SK-N-SH (cell line): ENCODE data around the gene LPCAT2. TPM values are rescaled to one million over a fixed set of nuclear protein-coding genes. Genes with fewer than 3 reads are reported as not detected.

ENCODE experiments used
- CTCF ChIA-PET: fragments of 300-600, 350-600 bp; formaldehyde crosslinking; extraction: SDS; loops from one replicate; lab custom pipeline; 2021; lab: Yijun Ruan, JAX
- POLR2A ChIA-PET: fragments of 350-600 bp; sonication (Branson Sonifier 250); formaldehyde crosslinking; extraction: SDS; loops from one replicate; lab custom pipeline; 2020; ENCODE audit warnings: antibody characterized with exemption, inconsistent platforms; lab: Yijun Ruan, JAX
- DNase-seq: peaks from one replicate; pipeline ENCODE4 v3.0.0; 2012
- H2AFZ ChIP-seq: fragments of 200-600 bp; sonication (generic); 2 replicates; pipeline ENCODE4 v1.8.1; 2016; ENCODE audit warnings: antibody characterized with exemption, mild to moderate bottlenecking, low read depth
- H3F3A ChIP-seq: fragments of 200-600 bp; sonication (generic); replicated peaks from 2 replicates; pipeline ENCODE3; 2016; ENCODE audit warnings: antibody characterized with exemption, mild to moderate bottlenecking; ENCODE audit not compliant: insufficient read depth
- H3K27ac ChIP-seq, 2 experiments: fragments of 200-500 bp in 1 of 2; fragments of 200-600 bp in 1 of 2; sonication (Bioruptor generic) in 1 of 2; sonication (generic), shearing (Covaris generic) in 1 of 2; 2 replicates each; pipeline versions ENCODE4 v1.5.1 to v1.6.1; 2014 to 2016; ENCODE audit warnings: low read depth in 2 of 2, inconsistent platforms in 1 of 2, low read length in 1 of 2, mild to moderate bottlenecking in 1 of 2, mixed read lengths in 1 of 2
- H3K27me3 ChIP-seq: fragments of 200-600 bp; sonication (generic), shearing (Covaris generic); 2 replicates; pipeline ENCODE4 v1.6.1; 2016; ENCODE audit warnings: mixed run types; ENCODE audit not compliant: insufficient read depth
- H3K36me3 ChIP-seq, 2 experiments: fragments of 200-500 bp in 1 of 2; fragments of 200-600 bp in 1 of 2; sonication (Bioruptor generic) in 1 of 2; sonication (generic) in 1 of 2; replicated peaks in 1 of 2; 2 replicates each; pipeline versions ENCODE3 to v1.5.1; 2014 to 2016; ENCODE audit warnings: low read length in 1 of 2, mild to moderate bottlenecking in 1 of 2; ENCODE audit not compliant: insufficient read depth in 2 of 2, control insufficient read depth in 1 of 2
- H3K4me1 ChIP-seq, 2 experiments: fragments of 200-500 bp in 1 of 2; fragments of 200-600 bp in 1 of 2; sonication (Bioruptor generic) in 1 of 2; sonication (generic), shearing (Covaris generic) in 1 of 2; 2 replicates each; pipeline versions ENCODE4 v1.5.1 to v1.6.1; 2014 to 2016; ENCODE audit warnings: low read depth in 1 of 2, low read length in 1 of 2, mixed run types in 1 of 2; ENCODE audit not compliant: insufficient read depth in 2 of 2, control insufficient read depth in 1 of 2
- H3K4me2 ChIP-seq: fragments of 200-600 bp; sonication (generic), shearing (Covaris generic); 2 replicates; pipeline ENCODE4 v1.6.1; 2017; ENCODE audit warnings: mixed run types
- H3K4me3 ChIP-seq, 2 experiments: fragments of 200-500 bp in 1 of 2; fragments of 200-600 bp in 1 of 2; sonication (Bioruptor generic) in 1 of 2; sonication (generic), shearing (Covaris generic) in 1 of 2; 2 replicates each; pipeline versions ENCODE4 v1.5.1 to v1.8.1; 2014 to 2016; ENCODE audit warnings: low read depth in 2 of 2, inconsistent platforms in 1 of 2, low read length in 1 of 2, mild to moderate bottlenecking in 1 of 2, mixed read lengths in 1 of 2, moderate library complexity in 1 of 2
- H3K79me2 ChIP-seq: fragments of 200-600 bp; sonication (generic); 2 replicates; pipeline ENCODE4 v1.8.1; 2017; ENCODE audit warnings: mild to moderate bottlenecking; ENCODE audit not compliant: insufficient read depth
- H3K9ac ChIP-seq: fragments of 200-600 bp; sonication (generic); 2 replicates; pipeline ENCODE4 v1.6.1; 2017; ENCODE audit warnings: mixed run types
- H3K9me2 ChIP-seq: fragments of 200-600 bp; sonication (generic); 2 replicates; pipeline ENCODE4 v1.6.1; 2017; ENCODE audit warnings: mixed run types
- H3K9me3 ChIP-seq: fragments of 200-600 bp; sonication (generic); 2 replicates; pipeline ENCODE4 v1.6.1; 2017; ENCODE audit warnings: mixed run types, mild to moderate bottlenecking, moderate library complexity
- H4K20me1 ChIP-seq: fragments of 200-600 bp; sonication (generic); 2 replicates; pipeline ENCODE4 v1.6.1; 2017; ENCODE audit warnings: mild to moderate bottlenecking, mixed run types; ENCODE audit not compliant: insufficient read depth
- CHD2 ChIP-seq: fragments of 150-350 bp; IDR thresholded peaks from 2 replicates; pipeline ENCODE4 v1.6.1; 2018; ENCODE audit warnings: low read length; ENCODE audit not compliant: partially characterized antibody
- CTCF ChIP-seq: fragments of 200-600 bp; sonication (generic); IDR thresholded peaks from 2 replicates; pipeline ENCODE4 v1.6.1; 2017; ENCODE audit warnings: antibody characterized with exemption, mild to moderate bottlenecking, moderate library complexity
- FOSL2 ChIP-seq: IDR thresholded peaks from 2 replicates; pipeline ENCODE4 v1.4.0; 2012; ENCODE audit warnings: low read depth, mild to moderate bottlenecking, moderate library complexity, borderline replicate concordance
- FOXJ3 ChIP-seq: sonication (generic); formaldehyde crosslinking; IDR thresholded peaks from 2 replicates; pipeline ENCODE4 v1.5.1; 2020; ENCODE audit warnings: mild to moderate bottlenecking, missing genetic modification reagents
- FOXM1 ChIP-seq: IDR thresholded peaks from 2 replicates; pipeline ENCODE4 v1.4.0; 2012; ENCODE audit warnings: low read depth, mild to moderate bottlenecking
- GABPA ChIP-seq: IDR thresholded peaks from 2 replicates; pipeline ENCODE4 v1.4.0; 2012; ENCODE audit warnings: low read depth, mild to moderate bottlenecking
- MXI1 ChIP-seq: IDR thresholded peaks from 2 replicates; pipeline ENCODE4 v1.6.1; 2012; ENCODE audit warnings: mild to moderate bottlenecking, low read depth, low read length, improper control_type of control experiment
- NRF1 ChIP-seq: IDR thresholded peaks from 2 replicates; pipeline ENCODE4 v1.6.1; 2012; ENCODE audit warnings: low read depth, mild to moderate bottlenecking, low read length
- POLR2AphosphoS5 ChIP-seq: IDR thresholded peaks from 2 replicates; pipeline ENCODE4 v1.6.1; 2012; ENCODE audit warnings: low read depth, low read length
- RAD21 ChIP-seq: IDR thresholded peaks from 2 replicates; pipeline ENCODE4 v1.6.1; 2012; ENCODE audit warnings: mild to moderate bottlenecking, low read length
- RCOR1 ChIP-seq: fragments of 150-350 bp; IDR thresholded peaks from 2 replicates; pipeline ENCODE4 v1.6.1; 2017; ENCODE audit warnings: antibody characterized with exemption, low read length
- RFX5 ChIP-seq: IDR thresholded peaks from 2 replicates; pipeline ENCODE4 v1.6.1; 2012; ENCODE audit warnings: mild to moderate bottlenecking, improper control_type of control experiment, low read length
- SMC3 ChIP-seq: IDR thresholded peaks from 2 replicates; pipeline ENCODE4 v1.6.1; 2012; ENCODE audit warnings: low read depth, low read length, improper control_type of control experiment
- TAF1 ChIP-seq: IDR thresholded peaks from 2 replicates; pipeline ENCODE4 v1.6.1; 2012; ENCODE audit warnings: low read depth, mild to moderate bottlenecking, low read length, moderate library complexity, borderline replicate concordance
- YY1 ChIP-seq: IDR thresholded peaks from 2 replicates; pipeline ENCODE4 v1.4.0; 2012; ENCODE audit warnings: low read depth, mild to moderate bottlenecking
- WGBS: methylation state at CpG from one replicate; pipeline ENCODE4 v1.1.6; 2017; ENCODE audit warnings: low lambda C conversion rate; 5-methylcytosine and 5-hydroxymethylcytosine counted together
- polyA plus RNA-seq, 3 experiments: library from polyadenylated mRNA; depleted of rRNA; stranded (reverse); fragments of >200 nt; gene quantifications; 2 replicates each; pipeline ENCODE4 v1.2.3, GENCODE V29; 2012

Gene LPCAT2
- polyA plus RNA-seq, 1 of the 3 experiments (the other 2 are of a cell fraction), result 9.1 TPM

- no peak overlapping the region for H2AFZ ChIP-seq
- no peak for TF ChIP-seq TAF1
- no peak for TF ChIP-seq YY1
- TF ChIP-seq POLR2AphosphoS5, result no peak
- TF ChIP-seq RCOR1, result 0 out of 2 replicates have a peak, but pooled peaks have one; percentile 46
- TF ChIP-seq CHD2, result peak; percentile 71
- peak; percentile 100 for TF ChIP-seq CTCF
- TF ChIP-seq RAD21, result peak; percentile 100
- TF ChIP-seq FOSL2, result no peak
- TF ChIP-seq SMC3, result peak; percentile 100
- TF ChIP-seq MXI1, result 0 out of 2 replicates have a peak, but pooled peaks have one; percentile 31
- peak; percentile 39; the same call in 1 of the 2 replicates for TF ChIP-seq FOXM1
- peak; percentile 45 for TF ChIP-seq NRF1
- TF ChIP-seq RFX5, result peak; percentile 32; the same call in 1 of the 2 replicates
- peaks cover 4% of the 10 kb centered on the region for H3F3A ChIP-seq
- no peaks in the 10 kb centered on the region for H3K79me2 ChIP-seq
- 29% methylated on average over 18 of the region's 19 CpGs for WGBS
- H3K27me3 ChIP-seq, result no peaks in the 10 kb centered on the region
- no peaks in the 10 kb centered on the region for H3K9me2 ChIP-seq
- H3K4me3 ChIP-seq, result peak overlapping the region in 1 of 2 experiments; percentile 56; a peak in 1 of 4 replicates
- DNase-seq, result peak; percentile 81
- CTCF ChIA-PET, result interaction anchor here (0.5 to 7.9 kb wide), 126 partner anchors 8 to 1920 kb away, joined by 3 to 130 read pairs (median 4); partner anchors contain the start of gene MMP2
- peaks cover 0 to 2% of the 10 kb centered on the region in 2 experiments; a peak in 2 of 4 replicates for H3K4me1 ChIP-seq
- 0 out of 2 replicates have a peak overlapping the region, but pooled peaks have one; percentile 29 for H3K4me2 ChIP-seq
- no peak overlapping the region for H3K27ac ChIP-seq
- POLR2A ChIA-PET, result interaction anchor here (0.9 kb wide), 1 partner anchor 241 kb away, joined by 5 read pairs; no protein-coding TSS in a partner anchor
- no peaks in the 10 kb centered on the region for H3K36me3 ChIP-seq
- H3K9ac ChIP-seq, result no peak overlapping the region
- H3K9me3 ChIP-seq, result no peaks in the 10 kb centered on the region
- no peaks in the 10 kb centered on the region for H4K20me1 ChIP-seq
These were observed 43.6 kb upstream of the LPCAT2 start for GRCh38 chr16:55465077-55465896.

DNA sequence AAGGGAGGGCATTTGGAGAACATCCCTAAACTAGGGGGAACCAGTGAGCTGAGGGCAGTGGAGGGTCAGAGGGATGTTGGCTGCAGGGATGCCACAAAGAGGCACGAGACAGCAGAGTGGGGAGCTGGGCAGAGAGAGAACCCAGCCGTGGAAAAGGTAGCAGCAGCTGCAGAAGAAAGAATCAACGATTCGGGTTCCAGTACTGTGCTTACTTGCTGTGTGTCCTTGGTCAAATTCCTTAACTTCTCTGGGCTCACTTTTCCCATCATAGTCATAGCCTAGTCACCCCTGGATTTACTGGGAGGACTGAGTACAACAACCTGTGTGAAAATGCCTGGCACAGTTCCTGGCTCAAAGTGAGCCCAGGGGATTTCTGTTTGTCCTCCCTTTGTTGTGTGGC, 42.7 kb upstream of the LPCAT2 start:
- Histone ChIP-seq H3K4me2 (no peak overlapping the region), H3K27ac (no peak overlapping the region), H3F3A (peaks cover 9% of the 10 kb centered on the region), H3K27me3 (no peaks in the 10 kb centered on the region), H3K9me2 (no peaks in the 10 kb centered on the region), H3K4me3 (no peak overlapping the region), H4K20me1 (no peaks in the 10 kb centered on the region), H3K9ac (no peak overlapping the region), H3K9me3 (no peaks in the 10 kb centered on the region), H3K36me3 (no peaks in the 10 kb centered on the region), H3K79me2 (no peaks in the 10 kb centered on the region), H2AFZ (no peak overlapping the region), H3K4me1 (peaks cover 5 to 11% of the 10 kb centered on the region in 2 experiments; a peak in 3 of 4 replicates)
- CTCF ChIA-PET, result interaction anchor here (0.8 to 7.9 kb wide), 25 partner anchors 9 to 890 kb away, joined by 3 to 130 read pairs (median 12); no protein-coding TSS in a partner anchor
- DNase-seq, result no peak
- POLR2A ChIA-PET, result no interaction called here
- WGBS, result 100% methylated on average over 4 of the region's 4 CpGs
- TF ChIP-seq FOXJ3 (CRISPR knock-in tag), result no peak
- no peak for TF ChIP-seq FOSL2
- TF ChIP-seq GABPA, result no peak
- TF ChIP-seq RAD21, result no peak
